Central memory CD8-positive, alpha-beta T cell (primary cell): ENCODE results near the gene IL20.

Experiments
- ATAC-seq: fragments of 150-1000 bp; cut with Tn5 transposase; replicated peaks from 2 replicates; pipeline ENCODE4 v1.10.0; 2022; ENCODE audit warnings: mild to moderate bottlenecking, moderate FRiP score, moderate number of reproducible peaks; ENCODE audit not compliant: poor library complexity, severe bottlenecking; ENCODE audit errors: extremely low read depth
- DNase-seq, 2 donors: peaks; one replicate each; pipeline ENCODE4 v3.0.0; 2021; ENCODE audit warnings: low spot score in 2 of 2
- H3K27ac Mint-ChIP-seq: one replicate; pipeline ENCODE4 v1.8.0; 2022; ENCODE audit warnings: low read depth, mild to moderate bottlenecking, moderate library complexity, mixed read lengths
- H3K27me3 Mint-ChIP-seq: one replicate; pipeline ENCODE4 v1.8.0; 2022; ENCODE audit warnings: mixed read lengths
- H3K36me3 Mint-ChIP-seq: one replicate; pipeline ENCODE4 v1.8.0; 2022; ENCODE audit warnings: mild to moderate bottlenecking, moderate library complexity, mixed read lengths; ENCODE audit not compliant: insufficient read depth
- H3K4me1 Mint-ChIP-seq: one replicate; pipeline ENCODE4 v1.8.0; 2022; ENCODE audit warnings: mixed read lengths
- H3K4me3 Mint-ChIP-seq: one replicate; pipeline ENCODE4 v1.8.0; 2022; ENCODE audit warnings: mild to moderate bottlenecking, moderate library complexity, mixed read lengths
- H3K9me3 Mint-ChIP-seq: one replicate; pipeline ENCODE4 v1.8.0; 2022; ENCODE audit warnings: mixed read lengths

The IL20 gene

GRCh38 chr1:206867716-206868115, 2.3 kb downstream of the IL20 start:
- Mint-ChIP-seq H3K27ac (no peak overlapping the region), H3K4me1 (no peaks in the 10 kb centered on the region), H3K4me3 (no peak overlapping the region), H3K9me3 (peaks cover 4% of the 10 kb centered on the region), H3K27me3 (peaks cover 22% of the 10 kb centered on the region), H3K36me3 (no peaks in the 10 kb centered on the region)
- ATAC-seq (no peak), DNase-seq (no peak)

GRCh38 chr1:206868264-206868663, 2.8 kb downstream of the IL20 start:
- Mint-ChIP-seq H3K27me3 (peaks cover 17% of the 10 kb centered on the region), H3K4me3 (no peak overlapping the region), H3K27ac (no peak overlapping the region), H3K36me3 (no peaks in the 10 kb centered on the region), H3K4me1 (no peaks in the 10 kb centered on the region), H3K9me3 (peaks cover 4% of the 10 kb centered on the region)
- DNase-seq (no peak), ATAC-seq (no peak)

DNA sequence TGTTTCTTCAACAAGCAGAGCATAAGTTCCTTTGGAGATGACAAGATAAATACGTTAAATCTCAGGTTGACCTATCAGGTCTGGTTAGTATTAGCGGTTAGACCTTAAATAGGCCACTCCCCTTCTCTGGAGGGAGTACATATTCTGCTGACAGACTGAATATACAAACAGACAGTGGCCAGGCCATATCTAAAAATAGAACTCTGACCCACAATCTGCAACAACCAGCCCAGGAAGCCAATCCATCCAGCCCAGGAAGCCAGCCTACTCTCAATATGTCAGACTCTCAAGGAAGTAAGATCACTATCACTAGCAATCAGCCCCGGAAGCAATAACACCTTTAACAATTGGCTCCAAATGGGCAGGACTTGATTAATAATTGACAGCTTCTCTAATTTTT, 6.7 kb downstream of the IL20 start:
- no peaks in the 10 kb centered on the region for H3K4me1 Mint-ChIP-seq

DNA sequence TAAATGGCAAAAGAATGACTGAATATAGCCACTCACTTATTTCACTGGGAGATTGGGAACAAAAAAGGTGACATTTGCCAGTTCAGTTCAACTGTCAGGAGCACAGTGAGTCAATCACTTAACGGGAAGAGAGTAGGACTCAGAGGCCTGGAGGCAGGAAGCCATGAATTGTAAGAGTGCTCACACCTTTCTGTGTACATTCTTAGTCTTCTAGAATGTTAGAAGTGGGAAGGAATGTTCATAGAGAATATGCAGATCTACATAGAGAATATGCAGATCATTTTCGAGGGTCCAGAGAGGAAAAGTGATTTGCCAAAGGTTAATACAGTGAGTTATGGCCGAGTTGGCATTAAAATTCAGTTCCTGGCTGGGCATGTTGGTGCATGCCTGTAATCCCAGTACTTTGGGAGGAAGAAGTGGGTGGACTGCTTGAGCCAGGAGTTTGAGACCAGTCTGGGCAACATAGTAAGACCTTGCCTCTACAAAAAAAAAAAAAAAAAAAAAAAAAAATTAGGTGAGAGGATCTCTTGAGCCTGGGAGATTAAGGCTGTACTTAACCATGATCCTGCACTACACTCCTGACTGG, 8.3 kb downstream of the IL20 start:
- H3K36me3 Mint-ChIP-seq, result no peaks in the 10 kb centered on the region
- no peaks in the 10 kb centered on the region for H3K4me1 Mint-ChIP-seq
- peaks cover 32% of the 10 kb centered on the region for H3K27me3 Mint-ChIP-seq
- DNase-seq (no peak), ATAC-seq (no peak)
- no peak overlapping the region for H3K4me3 Mint-ChIP-seq
- no peak overlapping the region for H3K27ac Mint-ChIP-seq
- H3K9me3 Mint-ChIP-seq, result peaks cover 18% of the 10 kb centered on the region

More for the DNA sequence above, 6.7 kb downstream of the IL20 start:
- DNase-seq (no peak), ATAC-seq (no peak)
- H3K36me3 Mint-ChIP-seq, result no peaks in the 10 kb centered on the region
- H3K9me3 Mint-ChIP-seq, result peaks cover 13% of the 10 kb centered on the region
- no peak overlapping the region for H3K27ac Mint-ChIP-seq
- H3K27me3 Mint-ChIP-seq, result peaks cover 32% of the 10 kb centered on the region
- no peak overlapping the region for H3K4me3 Mint-ChIP-seq

- H3K4me1 Mint-ChIP-seq, result no peaks in the 10 kb centered on the region
- no peak overlapping the region for H3K27ac Mint-ChIP-seq
- ATAC-seq (no peak), DNase-seq (no peak)
- H3K36me3 Mint-ChIP-seq, result no peaks in the 10 kb centered on the region
- no peak overlapping the region for H3K4me3 Mint-ChIP-seq
- peaks cover 17% of the 10 kb centered on the region for H3K27me3 Mint-ChIP-seq
- peaks cover 18% of the 10 kb centered on the region for H3K9me3 Mint-ChIP-seq
These were observed 10.4 kb downstream of the IL20 start for GRCh38 chr1:206875752-206876377.

- Mint-ChIP-seq H3K4me3 (no peak overlapping the region), H3K27ac (no peak overlapping the region), H3K4me1 (no peaks in the 10 kb centered on the region), H3K27me3 (peaks cover 17% of the 10 kb centered on the region), H3K36me3 (no peaks in the 10 kb centered on the region), H3K9me3 (peaks cover 14% of the 10 kb centered on the region)
- ATAC-seq (no peak), DNase-seq (no peak)
These were observed 13.0 kb downstream of the IL20 start for GRCh38 chr1:206878456-206878855.

GRCh38 chr1:206880314-206880713, 14.9 kb downstream of the IL20 start:
- no peak overlapping the region for H3K4me3 Mint-ChIP-seq
- peaks cover 14% of the 10 kb centered on the region for H3K9me3 Mint-ChIP-seq
- no peaks in the 10 kb centered on the region for H3K36me3 Mint-ChIP-seq
- no peak overlapping the region for H3K27ac Mint-ChIP-seq
- ATAC-seq (no peak), DNase-seq (no peak)
- peaks cover 4% of the 10 kb centered on the region for H3K4me1 Mint-ChIP-seq
- H3K27me3 Mint-ChIP-seq, result peaks cover 18% of the 10 kb centered on the region

DNA sequence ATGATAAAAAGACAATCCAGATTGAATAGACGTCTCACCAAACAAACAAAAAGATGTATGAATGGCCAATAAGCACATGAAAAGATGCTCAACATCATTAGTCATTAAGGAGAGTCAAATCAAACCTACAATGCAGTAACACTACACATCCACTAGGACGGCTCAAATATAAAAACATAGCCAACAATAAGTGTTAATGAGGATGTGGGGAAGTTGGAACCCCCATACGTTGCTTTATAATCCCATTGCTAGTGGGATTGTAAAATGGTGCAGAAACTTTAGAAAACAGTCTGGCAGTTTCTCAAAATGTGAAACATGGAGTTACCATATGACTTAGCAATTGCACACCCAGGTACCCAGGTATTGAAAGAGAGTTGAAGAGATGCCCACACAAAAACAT, 17.1 kb downstream of the IL20 start:
- H3K4me1 Mint-ChIP-seq, result peaks cover 4% of the 10 kb centered on the region
- no peak overlapping the region for H3K27ac Mint-ChIP-seq
- H3K9me3 Mint-ChIP-seq, result peaks cover 2% of the 10 kb centered on the region
- H3K27me3 Mint-ChIP-seq, result peaks cover 8% of the 10 kb centered on the region
- no peaks in the 10 kb centered on the region for H3K36me3 Mint-ChIP-seq
- DNase-seq, result no peak
- no peak for ATAC-seq
- no peak overlapping the region for H3K4me3 Mint-ChIP-seq

- Mint-ChIP-seq H3K27ac (no peak overlapping the region), H3K9me3 (no peaks in the 10 kb centered on the region), H3K27me3 (peaks cover 8% of the 10 kb centered on the region), H3K4me1 (peaks cover 4% of the 10 kb centered on the region), H3K4me3 (no peak overlapping the region), H3K36me3 (no peaks in the 10 kb centered on the region)
- DNase-seq (no peak), ATAC-seq (no peak)
These were observed 17.7 kb downstream of the IL20 start for GRCh38 chr1:206883160-206883559.

GRCh38 chr1:206883876-206884275, 18.5 kb downstream of the IL20 start:
- peak; percentile 43 for ATAC-seq
- no peak for DNase-seq
- Mint-ChIP-seq H3K27ac (no peak overlapping the region), H3K9me3 (no peaks in the 10 kb centered on the region), H3K4me1 (peaks cover 4% of the 10 kb centered on the region), H3K27me3 (peaks cover 8% of the 10 kb centered on the region), H3K4me3 (no peak overlapping the region), H3K36me3 (no peaks in the 10 kb centered on the region)

- H3K36me3 Mint-ChIP-seq, result no peaks in the 10 kb centered on the region
- peaks cover 8% of the 10 kb centered on the region for H3K27me3 Mint-ChIP-seq
These were observed 20.1 kb downstream of the IL20 start for GRCh38 chr1:206885341-206886060.

DNA sequence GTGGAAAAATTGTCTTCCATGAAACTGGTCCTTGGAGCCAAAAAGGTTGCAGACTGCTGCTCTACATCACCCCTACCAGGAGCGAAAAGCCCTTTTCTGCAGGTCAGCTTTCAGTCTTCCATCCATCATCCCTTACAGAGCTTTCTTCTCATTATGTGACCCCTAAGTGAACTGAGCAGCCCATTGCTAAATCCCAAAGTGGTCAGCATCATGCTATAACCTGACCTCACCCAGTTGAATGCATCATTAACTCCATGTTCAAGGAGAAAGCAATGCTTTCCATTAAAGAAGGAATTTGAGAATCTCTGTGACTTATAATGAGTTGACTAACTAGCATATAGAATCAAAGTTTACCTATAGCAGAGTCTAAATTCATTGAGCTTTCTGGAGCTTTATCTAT, 21.4 kb downstream of the IL20 start:
- H3K4me3 Mint-ChIP-seq, result no peak overlapping the region
- ATAC-seq (no peak), DNase-seq (no peak)
- no peaks in the 10 kb centered on the region for H3K9me3 Mint-ChIP-seq
- H3K27me3 Mint-ChIP-seq, result peaks cover 19% of the 10 kb centered on the region
- H3K4me1 Mint-ChIP-seq, result peaks cover 16% of the 10 kb centered on the region
- H3K27ac Mint-ChIP-seq, result no peak overlapping the region
- H3K36me3 Mint-ChIP-seq, result no peaks in the 10 kb centered on the region

More at GRCh38 chr1:206885341-206886060, 20.1 kb downstream of the IL20 start:
- Mint-ChIP-seq H3K9me3 (no peaks in the 10 kb centered on the region), H3K27ac (no peak overlapping the region), H3K4me1 (peaks cover 4% of the 10 kb centered on the region), H3K4me3 (no peak overlapping the region)
- ATAC-seq (no peak), DNase-seq (no peak)

GRCh38 chr1:206887701-206888100, 22.3 kb downstream of the IL20 start:
- Mint-ChIP-seq H3K4me1 (peaks cover 16% of the 10 kb centered on the region), H3K4me3 (no peak overlapping the region), H3K9me3 (no peaks in the 10 kb centered on the region), H3K27ac (no peak overlapping the region), H3K27me3 (peaks cover 22% of the 10 kb centered on the region), H3K36me3 (no peaks in the 10 kb centered on the region)
- no peak for ATAC-seq
- DNase-seq, result no peak
